ENCODE measurements around the gene PRMT9. TPM values are rescaled to one million over a fixed set of nuclear protein-coding genes. Genes with fewer than 3 reads are reported as not detected.
A peak's percentile ranks its signal among the peaks of the same experiment; 100 is the strongest.

PRMT9 gene
- total RNA-seq, 3 donors from 2014 or later, result 7.1 to 7.6 (median 7.6) TPM

DNA sequence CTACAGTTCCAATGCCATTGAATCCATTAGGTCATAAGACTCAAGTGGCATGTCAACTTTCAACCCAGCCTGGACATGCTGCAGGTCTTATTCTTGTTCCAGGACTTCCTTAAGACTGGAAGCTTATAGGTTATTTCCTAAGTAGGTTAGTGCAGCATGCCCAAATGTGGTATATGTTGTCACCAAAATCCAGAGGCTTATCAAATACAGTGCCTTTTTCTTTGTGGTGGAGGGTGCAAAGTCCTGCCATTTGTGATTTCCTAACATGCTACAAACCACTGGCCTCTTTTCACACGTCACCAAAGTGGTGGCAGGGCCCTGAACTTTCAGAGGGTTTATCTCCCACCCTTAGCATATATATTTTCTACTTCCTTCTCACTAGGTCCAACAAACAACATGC lies 76.5 kb downstream of the PRMT9 start:
- intact Hi-C loops (cut with DNase I, micrococcal nuclease), result no loop called here
- no peaks in the 10 kb centered on the region for H3K4me1 ChIP-seq (ENCODE audit: low read depth)
- no peak overlapping the region for H3K4me3 ChIP-seq
- ATAC-seq, result no peak
- DNase-seq, result no peak
- TF ChIP-seq, protein P1, sequence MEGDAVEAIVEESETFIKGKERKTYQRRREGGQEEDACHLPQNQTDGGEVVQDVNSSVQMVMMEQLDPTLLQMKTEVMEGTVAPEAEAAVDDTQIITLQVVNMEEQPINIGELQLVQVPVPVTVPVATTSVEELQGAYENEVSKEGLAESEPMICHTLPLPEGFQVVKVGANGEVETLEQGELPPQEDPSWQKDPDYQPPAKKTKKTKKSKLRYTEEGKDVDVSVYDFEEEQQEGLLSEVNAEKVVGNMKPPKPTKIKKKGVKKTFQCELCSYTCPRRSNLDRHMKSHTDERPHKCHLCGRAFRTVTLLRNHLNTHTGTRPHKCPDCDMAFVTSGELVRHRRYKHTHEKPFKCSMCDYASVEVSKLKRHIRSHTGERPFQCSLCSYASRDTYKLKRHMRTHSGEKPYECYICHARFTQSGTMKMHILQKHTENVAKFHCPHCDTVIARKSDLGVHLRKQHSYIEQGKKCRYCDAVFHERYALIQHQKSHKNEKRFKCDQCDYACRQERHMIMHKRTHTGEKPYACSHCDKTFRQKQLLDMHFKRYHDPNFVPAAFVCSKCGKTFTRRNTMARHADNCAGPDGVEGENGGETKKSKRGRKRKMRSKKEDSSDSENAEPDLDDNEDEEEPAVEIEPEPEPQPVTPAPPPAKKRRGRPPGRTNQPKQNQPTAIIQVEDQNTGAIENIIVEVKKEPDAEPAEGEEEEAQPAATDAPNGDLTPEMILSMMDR (IDR thresholded peaks at IDR 0.05), result no peak
- no peaks in the 10 kb centered on the region for H3K36me3 ChIP-seq (ENCODE audit: low read depth)
- H3K9me3 ChIP-seq, result no peaks in the 10 kb centered on the region

GRCh38 chr4:147605499-147605898 lies 78.5 kb downstream of the PRMT9 start:
- Histone ChIP-seq H3K36me3 (ENCODE audit: low read depth) (no peaks in the 10 kb centered on the region), H3K9me3 (no peaks in the 10 kb centered on the region), H3K4me1 (ENCODE audit: low read depth) (no peaks in the 10 kb centered on the region), H3K4me3 (no peak overlapping the region)
- ATAC-seq (no peak), DNase-seq (no peak)
- intact Hi-C loops (cut with DNase I, micrococcal nuclease), result no loop called here
- TF ChIP-seq, protein P1 (IDR thresholded peaks at IDR 0.05), result no peak

GRCh38 chr4:147599769-147600168 lies 84.2 kb downstream of the PRMT9 start:
- TF ChIP-seq, protein P1 (IDR thresholded peaks at IDR 0.05), result no peak
- ATAC-seq (no peak), DNase-seq (no peak)
- H3K4me1 ChIP-seq (ENCODE audit: low read depth), result no peaks in the 10 kb centered on the region
- H3K4me3 ChIP-seq, result no peak overlapping the region
- no peaks in the 10 kb centered on the region for H3K9me3 ChIP-seq
- intact Hi-C loops (cut with DNase I, micrococcal nuclease), result loop anchor here in 1 of 2 donors (10.0 kb wide), 1 partner anchor 435 kb away; no protein-coding TSS in a partner anchor
- no peaks in the 10 kb centered on the region for H3K36me3 ChIP-seq (ENCODE audit: low read depth)

GRCh38 chr4:147599206-147599605 lies 84.8 kb downstream of the PRMT9 start:
- H3K9me3 ChIP-seq, result no peaks in the 10 kb centered on the region
- DNase-seq (no peak), ATAC-seq (no peak)
- TF ChIP-seq, protein P1 (IDR thresholded peaks at IDR 0.05), result no peak
- no peaks in the 10 kb centered on the region for H3K4me1 ChIP-seq (ENCODE audit: low read depth)
- intact Hi-C loops (cut with DNase I, micrococcal nuclease), result loop anchor here in 1 of 2 donors (10.0 kb wide), 1 partner anchor 434 kb away; no protein-coding TSS in a partner anchor
- no peaks in the 10 kb centered on the region for H3K36me3 ChIP-seq (ENCODE audit: low read depth)
- no peak overlapping the region for H3K4me3 ChIP-seq

- H3K4me1 ChIP-seq (ENCODE audit: low read depth), result no peaks in the 10 kb centered on the region
- TF ChIP-seq, protein P1 (IDR thresholded peaks at IDR 0.05), result no peak
- no peak overlapping the region for H3K4me3 ChIP-seq
- intact Hi-C loops (cut with DNase I, micrococcal nuclease), result loop anchor here in 1 of 2 donors (10.0 kb wide), 1 partner anchor 433 kb away; no protein-coding TSS in a partner anchor
- no peak for ATAC-seq
- H3K36me3 ChIP-seq (ENCODE audit: low read depth), result no peaks in the 10 kb centered on the region
- no peak for DNase-seq
- H3K9me3 ChIP-seq, result no peaks in the 10 kb centered on the region
Observed at GRCh38 chr4:147597561-147597960, 86.4 kb downstream of the PRMT9 start.

- H3K4me3 ChIP-seq, result no peak overlapping the region
- H3K4me1 ChIP-seq (ENCODE audit: low read depth), result no peaks in the 10 kb centered on the region
- intact Hi-C loops (cut with DNase I, micrococcal nuclease), result loop anchor here in 1 of 2 donors (10.0 kb wide), 1 partner anchor 432 kb away; no protein-coding TSS in a partner anchor
- H3K36me3 ChIP-seq (ENCODE audit: low read depth), result no peaks in the 10 kb centered on the region
- TF ChIP-seq, protein P1 (IDR thresholded peaks at IDR 0.05), result no peak
- H3K9me3 ChIP-seq, result no peaks in the 10 kb centered on the region
- ATAC-seq, result peak; percentile 21
- no peak for DNase-seq
Observed at GRCh38 chr4:147596981-147597380, 87.0 kb downstream of the PRMT9 start.

Data from mucosa of descending colon (tissue), 3 donors.